Esophagus muscularis mucosa (tissue), 3 donors: ENCODE data around the gene WWOX.

Experiments
- CTCF ChIP-seq, 3 experiments: fragments of 200-600 bp in 2 of 3; fragments of 450-650 bp in 1 of 3; sonication (generic) in 2 of 3; IDR thresholded peaks; one replicate each; pipeline ENCODE4 v1.5.1; 2017 to 2019; ENCODE audit warnings: antibody characterized with exemption in 3 of 3, mild to moderate bottlenecking in 2 of 3, moderate library complexity in 1 of 3
- POLR2A ChIP-seq: fragments of 450-650 bp; IDR thresholded peaks from one replicate; pipeline ENCODE4 v1.6.1; 2017; ENCODE audit warnings: antibody characterized with exemption, moderate library complexity, mild to moderate bottlenecking, low read depth

- TF ChIP-seq POLR2A (no peak), CTCF (IDR thresholded peaks at IDR 0.05) (no peak)
These were observed 84.2 kb downstream of the WWOX start for GRCh38 chr16:78183437-78184237.
